HG03097 (cell line): Measurements from ENCODE around the gene DYTN.

Experiments
- ATAC-seq: cut with Tn5 transposase; IDR thresholded peaks from one replicate; pipeline ENCODE4 v1.9.1; 2021; ENCODE audit not compliant: unreplicated experiment, low FRiP score

The DYTN gene

DNA sequence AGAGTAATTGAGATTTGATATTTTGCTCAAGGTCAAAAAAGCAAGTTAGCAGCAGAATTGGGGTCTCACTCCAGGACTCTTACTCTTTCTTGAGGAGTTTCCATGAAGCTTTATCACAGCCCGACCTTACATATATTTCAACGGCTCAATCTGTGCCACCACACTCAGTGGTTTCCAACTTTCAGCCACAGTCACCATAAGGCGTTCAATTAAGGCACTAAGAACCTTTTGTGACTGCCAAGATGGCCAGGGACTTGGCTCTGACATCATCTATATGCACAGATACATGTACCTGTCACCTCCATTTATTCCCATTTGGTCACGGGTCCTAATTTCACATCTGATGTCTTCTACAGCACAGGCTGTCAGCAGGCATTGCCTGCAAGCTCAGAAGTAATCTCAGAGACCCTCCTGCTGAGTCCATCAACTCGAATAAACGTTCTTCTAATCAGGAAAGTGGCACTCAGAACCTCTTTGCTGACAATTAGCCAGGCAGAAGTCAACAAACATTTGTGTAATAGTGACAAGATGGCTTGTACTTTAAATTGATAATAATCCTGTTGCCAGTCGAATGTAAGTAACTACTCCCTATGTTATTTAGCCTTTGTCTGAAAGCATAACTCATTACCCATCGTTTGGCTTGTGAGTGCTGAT lies 16.1 kb downstream of the DYTN start:
- no peak for ATAC-seq

GRCh38 chr2:206700156-206700555 lies 18.0 kb downstream of the DYTN start:
- no peak for ATAC-seq

GRCh38 chr2:206698811-206699210 lies 19.4 kb downstream of the DYTN start:
- no peak for ATAC-seq

DNA sequence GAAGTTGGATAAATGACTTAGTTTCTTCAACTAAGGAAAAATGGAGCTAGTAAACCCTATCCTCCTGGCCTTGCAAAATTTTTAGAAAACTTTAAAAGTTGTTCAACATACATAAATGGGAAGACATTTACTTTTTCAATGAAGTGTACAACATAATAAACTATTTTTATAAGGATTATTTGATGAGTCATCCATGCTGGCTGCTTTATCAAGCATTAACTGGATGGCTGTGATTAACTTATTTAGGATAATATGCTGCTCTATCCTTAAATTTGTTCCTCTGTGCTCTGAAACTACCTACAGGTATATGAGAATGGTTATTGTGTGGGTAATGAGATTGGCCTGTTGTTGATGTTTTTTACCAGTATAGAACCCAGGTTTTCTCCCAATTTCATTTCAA lies 21.3 kb downstream of the DYTN start:
- ATAC-seq: no peak

DNA sequence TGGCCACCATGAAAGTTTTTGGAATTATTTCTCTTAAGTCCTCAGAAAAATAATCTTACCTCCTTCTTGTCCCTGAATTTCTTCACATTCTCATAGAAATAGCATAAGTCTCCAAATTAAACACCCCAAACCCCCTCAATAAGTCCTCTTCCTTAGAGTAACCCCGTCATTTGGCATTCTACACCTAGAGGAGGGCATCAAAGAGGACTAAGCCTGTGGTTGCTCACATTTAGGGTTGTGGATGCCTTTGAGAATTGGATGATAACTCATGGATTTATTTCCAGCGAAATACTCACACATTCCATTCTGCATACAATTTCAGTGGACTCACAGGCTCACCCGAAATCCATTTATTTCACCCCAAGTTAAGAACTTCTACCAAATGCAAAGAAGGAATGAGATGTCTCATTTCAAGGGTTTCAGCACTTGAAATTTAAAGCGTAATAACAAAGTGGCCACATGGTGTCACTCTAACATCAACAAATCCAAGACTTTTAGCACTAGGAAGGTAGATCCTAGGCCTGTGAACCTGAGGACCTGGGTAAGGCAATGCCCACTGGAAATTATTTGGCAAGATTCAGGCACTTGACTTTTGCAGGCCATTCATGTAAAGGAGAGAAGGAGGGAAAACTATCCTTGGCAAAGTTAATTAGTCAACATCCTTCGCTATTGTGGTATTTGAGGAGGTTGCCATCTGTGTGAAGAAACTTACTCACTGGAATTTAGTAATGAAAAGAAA lies 24.6 kb downstream of the DYTN start:
- ATAC-seq: no peak

DNA sequence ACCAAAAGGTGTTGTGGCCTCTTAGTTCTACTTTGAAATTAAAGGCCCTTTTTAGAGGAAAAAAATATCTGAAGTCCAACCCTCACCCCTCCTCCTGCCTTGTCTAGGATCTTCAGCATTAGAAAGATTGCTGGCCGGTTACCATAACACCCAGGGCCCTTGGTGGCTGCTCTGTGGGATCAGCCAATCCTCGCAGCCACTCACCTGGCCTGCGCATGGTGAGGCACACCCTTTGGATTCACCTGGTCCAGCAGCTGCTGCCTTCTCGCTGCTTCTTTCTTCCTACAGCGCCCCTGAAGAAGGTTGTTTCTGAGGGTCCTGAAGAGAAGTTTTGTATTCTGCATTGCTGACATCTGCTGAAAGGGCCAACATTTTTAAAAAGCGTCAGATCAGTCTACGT lies 25.2 kb downstream of the DYTN start:
- ATAC-seq: no peak

DNA sequence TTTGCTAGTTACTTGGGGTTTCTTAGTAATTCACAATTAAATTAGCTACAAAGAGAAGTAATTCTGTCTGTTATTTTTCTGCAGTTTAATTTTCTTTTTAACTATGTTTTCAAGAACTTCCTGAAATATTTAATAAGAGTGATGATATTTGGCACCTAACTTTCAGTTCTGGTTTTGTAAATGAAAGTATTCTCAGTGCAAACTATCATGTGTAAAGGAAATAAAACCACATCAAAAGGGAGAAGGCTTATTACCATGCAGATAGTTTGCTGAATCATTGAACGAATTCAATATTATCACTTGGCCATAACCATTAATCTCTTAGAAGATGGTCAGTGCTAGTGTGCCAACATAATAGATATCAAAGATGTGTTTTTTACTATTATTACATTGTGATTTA lies 29.2 kb downstream of the DYTN start:
- no peak for ATAC-seq

DNA sequence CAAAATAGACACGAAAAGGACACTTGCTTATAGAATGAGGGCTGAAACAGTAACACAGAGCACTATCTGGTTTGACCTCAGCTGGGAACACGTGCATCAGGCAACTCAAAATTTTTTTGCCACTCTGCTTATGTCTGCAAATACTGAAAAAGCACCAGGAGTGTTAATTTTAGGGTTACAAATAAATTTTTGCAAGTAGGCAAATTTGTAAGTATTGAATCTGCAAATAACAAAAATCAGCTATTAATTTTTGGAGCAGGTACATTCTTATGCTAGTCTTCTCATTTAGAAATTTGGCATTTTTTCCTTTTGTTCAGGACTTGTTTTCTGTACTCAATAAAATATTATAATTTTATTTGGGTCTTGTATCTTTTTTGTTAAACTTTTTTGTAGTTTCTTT lies 29.7 kb downstream of the DYTN start:
- no peak for ATAC-seq

- ATAC-seq: no peak
Observed at GRCh38 chr2:206683546-206683945, 34.6 kb downstream of the DYTN start.

- ATAC-seq: no peak
Observed at GRCh38 chr2:206670531-206671319, 47.5 kb downstream of the DYTN start.

GRCh38 chr2:206665251-206665650 lies 52.9 kb downstream of the DYTN start:
- no peak for ATAC-seq

DNA sequence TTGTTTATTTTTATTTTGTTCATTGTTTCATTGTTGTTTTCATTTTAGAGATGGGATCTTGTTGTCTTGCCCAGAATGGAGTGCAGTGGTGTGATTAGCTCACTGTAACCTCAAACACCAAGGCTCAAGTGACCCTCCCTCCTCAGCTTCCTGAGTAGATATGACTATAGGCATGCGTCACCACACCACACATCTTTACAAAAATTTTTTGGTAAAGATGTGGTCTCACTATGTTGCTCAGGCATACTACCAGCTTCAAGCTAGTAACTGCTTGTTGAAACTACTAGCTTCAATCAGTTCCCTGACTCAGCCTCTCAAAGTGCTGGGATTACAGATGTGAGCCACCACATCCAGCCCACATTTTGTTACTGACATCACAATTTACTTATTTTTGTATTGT lies 61.1 kb downstream of the DYTN start:
- no peak for ATAC-seq

GRCh38 chr2:206647985-206648384 lies 70.2 kb downstream of the DYTN start:
- no peak for ATAC-seq

- ATAC-seq: no peak
Observed at GRCh38 chr2:206642075-206643025, 75.8 kb downstream of the DYTN start, which contains the start of gene FAM237A. Gene FAM237A (plus strand): TSS chr2:206642487. CDS start chr2:206644237, 1,750 bp downstream.

GRCh38 chr2:206641226-206641625 lies 77.0 kb downstream of the DYTN start:
- ATAC-seq: no peak

GRCh38 chr2:206639636-206640035 lies 78.6 kb downstream of the DYTN start:
- ATAC-seq: no peak

DNA sequence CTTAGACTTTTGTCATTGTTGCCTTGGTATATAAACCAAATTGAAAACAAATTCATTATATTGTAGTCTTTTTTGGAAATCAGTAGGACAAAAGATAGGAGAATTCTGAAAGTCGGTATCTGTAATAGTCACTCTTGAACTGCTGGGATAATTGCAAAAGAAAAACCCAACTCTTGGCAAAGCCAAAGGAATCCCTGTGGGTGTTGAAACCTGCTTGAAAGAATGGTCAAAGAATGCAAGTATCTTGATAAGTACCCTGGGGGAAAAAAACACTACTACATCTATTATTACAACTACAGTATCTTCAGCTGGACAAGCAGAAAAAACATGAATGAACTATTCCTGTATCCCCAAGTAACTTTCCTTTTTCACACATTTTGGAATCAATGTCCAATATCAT lies 83.2 kb downstream of the DYTN start:
- no peak for ATAC-seq

DNA sequence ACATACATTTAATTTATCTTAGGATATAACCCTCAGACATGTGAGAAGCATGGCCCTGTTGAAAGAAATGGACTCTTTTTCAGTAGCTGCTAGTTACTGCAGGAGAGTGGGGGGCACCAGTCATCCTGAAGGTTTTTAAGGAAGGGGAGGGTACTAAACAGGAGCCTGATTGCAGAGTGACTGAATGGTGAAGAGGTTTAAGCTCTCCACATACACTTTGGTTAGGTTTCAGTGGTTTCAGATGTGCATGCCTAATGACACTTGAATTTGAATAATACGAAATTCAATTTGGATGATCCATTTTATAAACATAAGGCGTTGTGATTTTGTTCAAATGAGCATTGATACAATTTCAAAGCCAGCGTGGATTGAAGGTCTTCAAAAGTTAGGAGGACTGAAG lies 86.9 kb downstream of the DYTN start:
- ATAC-seq: no peak

GRCh38 chr2:206627632-206628031 lies 90.6 kb downstream of the DYTN start:
- ATAC-seq: no peak

GRCh38 chr2:206626108-206626507 lies 92.1 kb downstream of the DYTN start:
- ATAC-seq: no peak
